H9 (cell line): ENCODE results near the gene KIF26A. TPM values are rescaled to one million over a fixed set of nuclear protein-coding genes. Genes with fewer than 3 reads are reported as not detected.
A peak's percentile ranks its signal among the peaks of the same experiment; 100 is the strongest.

ENCODE experiments used
- DNase-seq: peaks from one replicate; pipeline ENCODE4 v3.0.0-alpha.2; 2017
- H2AFZ ChIP-seq: one replicate; pipeline ENCODE4 v1.6.1; 2013; ENCODE audit warnings: mild to moderate bottlenecking, low read length, control low read depth, moderate library complexity
- H2AK5ac ChIP-seq: 2 replicates; pipeline ENCODE4 v1.6.1; 2013; ENCODE audit warnings: low read length, control low read depth, mixed read lengths; ENCODE audit not compliant: insufficient read length
- H2BK120ac ChIP-seq: one replicate; pipeline ENCODE4 v1.6.1; 2013; ENCODE audit warnings: low read depth, mild to moderate bottlenecking, low read length, control low read depth, inconsistent platforms; ENCODE audit not compliant: poor library complexity, severe bottlenecking
- H2BK12ac ChIP-seq: 2 replicates; pipeline ENCODE4 v1.6.1; 2013; ENCODE audit warnings: low read length, control low read depth, mixed read lengths, low read depth; ENCODE audit not compliant: insufficient read length
- H2BK15ac ChIP-seq: 2 replicates; pipeline ENCODE4 v1.6.1; 2013; ENCODE audit warnings: low read depth, low read length, control low read depth
- H2BK20ac ChIP-seq: one replicate; pipeline ENCODE4 v1.6.1; 2013; ENCODE audit warnings: low read depth, mild to moderate bottlenecking, low read length, control low read depth, inconsistent platforms; ENCODE audit not compliant: poor library complexity, severe bottlenecking
- H2BK5ac ChIP-seq: 2 replicates; pipeline ENCODE4 v1.6.1; 2013; ENCODE audit warnings: low read length, control low read depth, mixed read lengths; ENCODE audit not compliant: insufficient read length
- H3K14ac ChIP-seq: 2 replicates; pipeline ENCODE4 v1.6.1; 2013; ENCODE audit warnings: low read length, control low read depth; ENCODE audit not compliant: insufficient read depth
- H3K18ac ChIP-seq: 2 replicates; pipeline ENCODE4 v1.6.1; 2013; ENCODE audit warnings: low read depth, mild to moderate bottlenecking, mixed read lengths, low read length, control low read depth; ENCODE audit not compliant: insufficient read length
- H3K23ac ChIP-seq: 2 replicates; pipeline ENCODE4 v1.6.1; 2013; ENCODE audit warnings: low read length, control low read depth, mixed read lengths, low read depth; ENCODE audit not compliant: insufficient read length
- H3K23me2 ChIP-seq: 2 replicates; pipeline ENCODE4 v1.6.1; 2013; ENCODE audit warnings: low read depth, mild to moderate bottlenecking, mixed read lengths, low read length, control low read depth; ENCODE audit not compliant: insufficient read length, poor library complexity, severe bottlenecking
- H3K27ac ChIP-seq: 2 replicates; pipeline ENCODE4 v1.5.1; 2013; ENCODE audit warnings: low read length, control low read depth, mixed read lengths, low read depth; ENCODE audit not compliant: insufficient read length
- H3K27me3 ChIP-seq: 2 replicates; pipeline ENCODE4 v1.6.1; 2013; ENCODE audit warnings: low read length, control low read depth, inconsistent platforms; ENCODE audit not compliant: insufficient read depth
- H3K4ac ChIP-seq: 2 replicates; pipeline ENCODE4 v1.6.1; 2013; ENCODE audit warnings: low read depth, mild to moderate bottlenecking, control low read depth, inconsistent platforms, low read length, moderate library complexity
- H3K4me1 ChIP-seq: 2 replicates; pipeline ENCODE4 v1.6.1; 2013; ENCODE audit warnings: low read length, control low read depth, inconsistent platforms; ENCODE audit not compliant: insufficient read depth
- H3K4me2 ChIP-seq: 2 replicates; pipeline ENCODE4 v1.6.1; 2013; ENCODE audit warnings: low read length, control low read depth, mixed read lengths; ENCODE audit not compliant: insufficient read length, insufficient read depth
- H3K56ac ChIP-seq: 2 replicates; pipeline ENCODE4 v1.6.1; 2013; ENCODE audit warnings: low read depth, mild to moderate bottlenecking, mixed read lengths, low read length, control low read depth; ENCODE audit not compliant: insufficient read length
- H3K79me1 ChIP-seq: 2 replicates; pipeline ENCODE4 v1.6.1; 2013; ENCODE audit warnings: low read depth, mild to moderate bottlenecking, moderate library complexity, low read length, control low read depth, inconsistent platforms; ENCODE audit not compliant: insufficient read depth, poor library complexity, severe bottlenecking
- H3K79me2 ChIP-seq: 2 replicates; pipeline ENCODE4 v1.6.1; 2013; ENCODE audit warnings: low read length, control low read depth, inconsistent platforms; ENCODE audit not compliant: insufficient read depth
- H3K9ac ChIP-seq: 2 replicates; pipeline ENCODE4 v1.6.1; 2013; ENCODE audit warnings: low read length, control low read depth, mixed read lengths; ENCODE audit not compliant: insufficient read length; ENCODE audit errors: extremely low read depth
- H3K9me3 ChIP-seq: one replicate; pipeline ENCODE4 v1.6.1; 2013; ENCODE audit warnings: low read depth, low read length, inconsistent platforms; ENCODE audit not compliant: control insufficient read depth
- H3T11ph ChIP-seq: one replicate; pipeline ENCODE4 v1.6.1; 2013; ENCODE audit warnings: mild to moderate bottlenecking, low read length, control low read depth, inconsistent platforms
- H4K20me1 ChIP-seq: one replicate; pipeline ENCODE4 v1.6.1; 2013; ENCODE audit not compliant: control insufficient read depth, insufficient read length, insufficient read depth
- H4K5ac ChIP-seq: 2 replicates; pipeline ENCODE4 v1.6.1; 2013; ENCODE audit warnings: low read depth, mild to moderate bottlenecking, mixed read lengths, low read length, control low read depth; ENCODE audit not compliant: insufficient read length
- H4K8ac ChIP-seq: replicated peaks from 2 replicates; pipeline ENCODE4 v1.6.1; 2013; ENCODE audit warnings: low read length, control low read depth, mixed read lengths, low read depth; ENCODE audit not compliant: insufficient read length
- H4K91ac ChIP-seq: 2 replicates; pipeline ENCODE4 v1.6.1; 2013; ENCODE audit warnings: low read depth, mild to moderate bottlenecking, moderate library complexity, mixed read lengths, low read length, control low read depth; ENCODE audit not compliant: insufficient read length
- H3K27ac Mint-ChIP-seq, 3 experiments: 2 replicates in 2 of 3; 3 replicates in 1 of 3; pipeline ENCODE4 v1.8.0; 2020 to 2021; ENCODE audit warnings: mixed read lengths in 3 of 3, mild to moderate bottlenecking in 1 of 3, moderate library complexity in 1 of 3
- H3K27me3 Mint-ChIP-seq: 2 replicates; pipeline ENCODE4 v1.8.0; 2021; ENCODE audit warnings: low read depth, mild to moderate bottlenecking, moderate library complexity, mixed read lengths
- H3K36me3 Mint-ChIP-seq, 3 experiments: 2 replicates in 2 of 3; 3 replicates in 1 of 3; pipeline ENCODE4 v1.8.0; 2020 to 2021; ENCODE audit warnings: low read depth in 3 of 3, mixed read lengths in 3 of 3; ENCODE audit not compliant: insufficient read depth in 1 of 3
- H3K4me1 Mint-ChIP-seq, 2 experiments: 2 replicates each; pipeline ENCODE4 v1.8.0; 2020; ENCODE audit warnings: mixed read lengths in 2 of 2
- H3K4me3 Mint-ChIP-seq, 2 experiments: 2 replicates in 1 of 2; 3 replicates in 1 of 2; pipeline ENCODE4 v1.8.0; 2020 to 2021; ENCODE audit warnings: mild to moderate bottlenecking in 2 of 2, mixed read lengths in 2 of 2, moderate library complexity in 1 of 2
- H3K9me3 Mint-ChIP-seq, 2 experiments: 2 replicates in 1 of 2; 3 replicates in 1 of 2; pipeline ENCODE4 v1.8.0; 2020; ENCODE audit warnings: mild to moderate bottlenecking in 2 of 2, mixed read lengths in 2 of 2, moderate library complexity in 1 of 2
- WGBS: extraction: QIAGEN DNeasy Blood & Tissue Kit; methylation state at CpG from one replicate; pipeline ENCODE4 v1.1.7; 2013; ENCODE audit warnings: missing lambda C conversion rate, low lambda C conversion rate, mixed read lengths; ENCODE audit not compliant: insufficient read length; ENCODE audit errors: extremely low coverage; 5-methylcytosine and 5-hydroxymethylcytosine counted together
- total RNA-seq: library from RNA; stranded (reverse); gene quantifications from 2 replicates; pipeline ENCODE4 v1.2.1, GENCODE V29; 2021
- TF ChIP-seq, protein P1 (sequence below): fragments of 200-600 bp; sonication (generic); conservative IDR thresholded peaks from 3 replicates; pipeline ENCODE4 v1.8.0; 2021; ENCODE audit warnings: antibody characterized with exemption, mild to moderate bottlenecking

KIF26A gene
- total RNA-seq, 1 experiment from 2014 or later = 44.2 TPM

DNA sequence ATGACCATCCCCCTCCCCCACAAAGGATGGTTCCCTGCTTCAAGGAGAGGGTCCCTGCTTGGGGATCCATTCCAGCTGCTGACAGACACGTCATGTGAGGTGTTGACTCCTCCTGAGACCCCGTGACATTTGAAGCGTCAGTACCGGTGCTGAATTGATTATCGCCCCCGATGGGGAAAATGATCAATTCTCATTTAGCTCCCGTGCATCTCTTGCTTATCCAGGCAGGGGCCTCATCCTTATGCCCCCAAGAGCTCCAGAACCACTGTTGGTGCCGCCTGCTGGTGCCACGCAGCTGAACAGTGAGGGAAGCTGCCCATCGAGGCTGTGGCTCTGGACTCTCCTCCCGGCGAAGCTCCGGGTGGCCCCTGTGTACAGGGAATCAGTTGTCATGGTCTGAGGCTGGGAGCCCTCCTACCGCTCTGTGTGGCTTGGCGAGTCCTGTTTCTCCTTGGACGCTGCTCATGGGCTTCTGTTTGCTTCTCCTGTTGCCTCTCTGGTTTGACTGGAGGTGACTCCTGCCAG lies 4.6 kb downstream of the KIF26A start:
- Histone ChIP-seq H2BK15ac (no peak overlapping the region), H4K20me1 (no peaks in the 10 kb centered on the region), H3K4me1 (no peaks in the 10 kb centered on the region; the same call in 1 of the 2 replicates), H3T11ph (no peak overlapping the region), H3K27me3 (no peaks in the 10 kb centered on the region), H3K18ac (no peak overlapping the region), H2BK12ac (no peak overlapping the region), H2BK5ac (no peak overlapping the region), H3K4me2 (no peak overlapping the region), H3K4ac (no peak overlapping the region), H3K79me1 (no peaks in the 10 kb centered on the region), H3K56ac (no peak overlapping the region), H3K23me2 (peaks cover 11% of the 10 kb centered on the region), H2BK20ac (no peak overlapping the region), H4K8ac (no peak overlapping the region), H2BK120ac (no peak overlapping the region), H3K23ac (no peak overlapping the region), H4K91ac (no peak overlapping the region), H3K9ac (no peak overlapping the region), H3K14ac (no peak overlapping the region), H3K27ac (no peak overlapping the region), H3K79me2 (peaks cover 17% of the 10 kb centered on the region; the same call in 1 of the 2 replicates), H4K5ac (no peak overlapping the region), H3K9me3 (no peaks in the 10 kb centered on the region), H2AK5ac (no peak overlapping the region), H2AFZ (no peak overlapping the region)
- Mint-ChIP-seq H3K27ac (peak overlapping the region in 2 of 3 experiments; percentile 53 to 84; a peak in 1 of 7 replicates), H3K4me1 (peaks cover 34 to 36% of the 10 kb centered on the region in 2 experiments), H3K27me3 (no peaks in the 10 kb centered on the region; the same call in 1 of the 2 replicates), H3K9me3 (no peaks in the 10 kb centered on the region), H3K36me3 (peaks cover 2 to 18% (median 10%) of the 10 kb centered on the region in 3 experiments; a peak in 6 of 7 replicates), H3K4me3 (no peak overlapping the region; a peak in 1 of 5 replicates)
- DNase-seq = peak; percentile 20
- TF ChIP-seq, protein P1, sequence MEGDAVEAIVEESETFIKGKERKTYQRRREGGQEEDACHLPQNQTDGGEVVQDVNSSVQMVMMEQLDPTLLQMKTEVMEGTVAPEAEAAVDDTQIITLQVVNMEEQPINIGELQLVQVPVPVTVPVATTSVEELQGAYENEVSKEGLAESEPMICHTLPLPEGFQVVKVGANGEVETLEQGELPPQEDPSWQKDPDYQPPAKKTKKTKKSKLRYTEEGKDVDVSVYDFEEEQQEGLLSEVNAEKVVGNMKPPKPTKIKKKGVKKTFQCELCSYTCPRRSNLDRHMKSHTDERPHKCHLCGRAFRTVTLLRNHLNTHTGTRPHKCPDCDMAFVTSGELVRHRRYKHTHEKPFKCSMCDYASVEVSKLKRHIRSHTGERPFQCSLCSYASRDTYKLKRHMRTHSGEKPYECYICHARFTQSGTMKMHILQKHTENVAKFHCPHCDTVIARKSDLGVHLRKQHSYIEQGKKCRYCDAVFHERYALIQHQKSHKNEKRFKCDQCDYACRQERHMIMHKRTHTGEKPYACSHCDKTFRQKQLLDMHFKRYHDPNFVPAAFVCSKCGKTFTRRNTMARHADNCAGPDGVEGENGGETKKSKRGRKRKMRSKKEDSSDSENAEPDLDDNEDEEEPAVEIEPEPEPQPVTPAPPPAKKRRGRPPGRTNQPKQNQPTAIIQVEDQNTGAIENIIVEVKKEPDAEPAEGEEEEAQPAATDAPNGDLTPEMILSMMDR = no peak
- no CpG with 5 or more reads among the region's 16 CpGs for WGBS
